Stimulated activated CD4-positive, alpha-beta T cell treated with anti-CD3 and anti-CD28 coated beads, Interleukin-4, amount 100 ng/mL, for 1 hour (primary cell): Measurements from ENCODE around the gene MLYCD.
"Not testable (repeated sequence)": the region's sequence is repeated elsewhere in the genome, so short reads cannot be mapped to it uniquely, and the experiment has no call there.

ENCODE experiments used
- DNase-seq: peaks from one replicate; pipeline ENCODE4 v3.0.0-alpha.2; 2020

The MLYCD gene

DNA sequence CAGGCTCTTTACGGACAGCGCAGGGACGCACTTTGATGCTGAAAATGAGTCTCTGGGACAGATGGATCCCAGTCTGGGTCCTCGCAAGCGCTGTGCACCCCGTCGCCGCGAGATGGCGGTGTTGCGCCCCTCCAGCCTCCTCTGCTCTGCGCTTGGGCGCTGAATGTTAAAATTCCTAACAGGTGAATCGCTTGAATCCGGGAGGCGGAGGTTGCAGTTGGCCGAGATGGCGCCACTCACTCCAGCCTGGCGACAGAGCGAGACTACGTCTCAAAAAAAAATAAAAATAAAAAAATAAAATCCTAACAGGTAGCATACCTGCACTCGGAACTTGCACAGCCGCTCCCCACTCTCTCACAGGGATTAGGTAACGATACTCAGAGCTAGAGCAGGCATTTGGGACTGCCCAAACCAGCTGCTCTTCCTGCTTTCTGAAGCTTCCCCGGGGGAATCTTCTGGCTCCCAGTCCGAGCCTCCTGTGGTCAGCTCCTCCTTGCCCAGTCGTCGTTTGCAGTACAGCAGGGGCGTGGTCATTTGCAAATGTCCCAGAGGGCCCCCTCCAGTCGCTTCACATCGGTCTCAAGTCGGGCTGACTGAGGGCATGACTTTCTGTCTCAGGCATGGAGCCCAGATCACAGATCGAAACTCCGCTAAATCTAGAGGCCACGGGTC lies 27.9 kb downstream of the MLYCD start:
- peak; percentile 72 for DNase-seq

GRCh38 chr16:83928341-83929055 lies 29.6 kb downstream of the MLYCD start:
- no peak for DNase-seq

GRCh38 chr16:83929811-83930555 lies 31.1 kb downstream of the MLYCD start:
- DNase-seq = no peak

- no peak for DNase-seq
Observed at GRCh38 chr16:83930730-83931500, 32.0 kb downstream of the MLYCD start.

- no peak for DNase-seq
Observed at GRCh38 chr16:83931556-83931955, 32.6 kb downstream of the MLYCD start.

DNA sequence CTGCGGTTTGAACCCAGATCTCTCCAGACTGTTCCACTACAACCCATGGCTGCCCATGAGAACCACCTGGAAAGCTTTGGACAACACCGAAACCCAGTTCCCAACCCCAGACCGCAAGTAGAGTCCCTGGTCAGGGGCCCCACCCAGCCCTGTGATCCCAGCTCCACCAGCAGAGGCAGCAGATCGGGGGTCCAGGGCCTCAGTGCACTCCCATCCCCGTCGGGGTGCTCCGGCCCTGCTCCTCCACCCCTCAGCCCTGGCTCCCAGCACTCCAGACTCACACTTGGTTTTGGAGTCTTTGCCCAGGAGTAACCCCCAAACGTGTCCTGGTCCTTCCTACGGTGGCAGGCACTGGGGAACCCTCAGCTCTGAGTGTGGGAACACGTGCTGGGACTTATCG lies 33.4 kb downstream of the MLYCD start:
- no peak for DNase-seq

- DNase-seq = no peak
Observed at GRCh38 chr16:83932955-83933673, 34.2 kb downstream of the MLYCD start.

DNA sequence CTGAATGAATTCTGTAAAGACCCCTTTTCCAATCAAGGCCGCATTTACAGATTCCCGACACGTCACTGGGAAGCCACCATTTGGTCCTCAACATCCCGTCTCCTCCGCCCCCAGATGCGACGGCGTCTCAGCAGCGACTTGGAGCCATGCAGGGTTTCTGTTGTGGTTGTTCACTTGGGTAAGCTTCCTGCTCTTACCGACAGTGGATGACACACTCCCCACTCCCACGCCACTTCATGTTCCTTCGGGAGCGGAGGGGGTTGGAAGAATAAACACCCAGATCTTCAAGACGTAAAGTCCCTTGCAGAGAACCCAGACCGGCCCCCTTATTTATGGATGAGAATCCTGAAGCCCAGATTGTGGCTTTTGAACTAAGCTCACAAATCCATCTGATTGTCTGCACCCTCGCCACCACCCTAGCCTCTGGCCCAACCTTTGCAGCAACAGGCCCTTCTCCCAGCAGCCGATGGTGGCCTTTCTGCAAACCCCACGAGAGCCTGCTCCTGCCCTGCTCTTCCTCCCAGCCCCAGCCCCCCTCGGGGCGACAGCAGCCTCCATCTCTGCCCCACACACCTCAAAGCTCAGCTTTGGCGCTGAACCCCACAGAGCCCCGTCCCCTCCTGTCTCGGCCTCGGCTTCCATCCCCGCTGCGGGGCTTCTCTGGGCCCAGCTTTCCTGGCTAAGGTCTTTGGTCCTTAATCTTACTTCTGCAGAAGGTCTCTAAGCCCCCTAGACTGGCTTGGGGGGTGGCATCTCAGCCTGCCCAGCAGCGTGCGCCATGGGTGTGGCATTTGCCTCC lies 35.2 kb downstream of the MLYCD start:
- no peak for DNase-seq

GRCh38 chr16:83934684-83934977 lies 35.7 kb downstream of the MLYCD start:
- no peak for DNase-seq

DNA sequence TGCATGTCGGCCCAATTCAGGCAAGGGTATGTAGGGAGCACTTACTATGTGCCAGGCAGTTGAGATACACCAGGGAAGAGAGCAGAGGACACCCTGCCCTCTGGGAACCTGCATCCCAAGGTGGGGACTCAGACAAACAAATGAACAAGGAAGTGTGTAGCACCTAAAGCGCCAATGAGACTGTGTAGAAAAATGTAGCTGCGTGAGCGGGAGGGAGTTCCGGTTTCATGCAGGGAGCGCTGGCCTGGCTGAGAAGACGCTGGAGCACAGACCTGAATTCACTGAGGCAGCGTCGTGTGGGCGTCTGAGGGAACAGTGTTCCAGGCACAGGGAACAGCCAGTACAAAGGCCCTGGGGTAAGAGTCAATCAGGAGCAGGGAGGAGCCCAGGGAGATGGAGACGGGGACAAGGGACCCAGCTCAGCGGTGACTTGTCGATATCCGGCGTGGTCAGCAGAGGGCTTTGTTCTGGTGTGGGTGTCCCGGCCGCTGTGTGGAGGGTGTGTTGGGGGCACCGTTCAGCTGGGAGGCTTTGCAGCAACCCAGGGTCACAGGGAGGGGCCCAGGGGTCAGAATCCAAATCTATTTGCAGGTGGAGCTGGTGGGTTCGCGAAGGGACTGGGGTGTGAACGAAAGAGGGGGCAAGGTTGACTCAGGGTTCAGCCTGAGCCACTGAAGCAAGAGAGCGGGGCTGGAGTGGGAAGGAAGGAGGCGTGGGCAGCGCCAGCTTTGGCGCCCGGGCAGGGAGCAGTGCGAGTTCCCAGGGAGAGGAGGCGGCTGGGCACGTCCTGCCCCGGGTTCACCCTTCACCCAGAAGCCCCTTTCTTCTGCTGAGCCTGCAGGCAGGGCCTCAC lies 36.3 kb downstream of the MLYCD start:
- DNase-seq = no peak

DNA sequence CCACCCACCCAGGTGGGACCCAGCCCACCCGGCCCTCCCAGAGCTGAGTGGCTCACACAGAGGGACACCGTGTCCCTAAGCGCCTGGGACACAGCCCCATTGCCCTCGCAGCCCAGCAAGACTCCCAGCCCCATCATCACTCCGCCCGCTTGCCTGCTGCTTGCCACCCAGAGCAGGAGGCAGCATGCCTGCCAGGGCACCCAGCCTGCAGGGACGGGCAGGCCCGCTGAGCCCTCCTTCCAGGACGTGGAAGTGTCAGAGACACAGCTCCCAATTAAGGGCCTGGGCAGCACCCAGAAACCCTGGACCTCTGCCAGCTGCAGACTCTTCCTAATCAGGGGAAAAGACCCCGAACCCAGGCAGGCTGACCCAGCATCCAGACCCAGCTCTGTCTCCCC lies 36.9 kb downstream of the MLYCD start:
- DNase-seq = no peak

DNA sequence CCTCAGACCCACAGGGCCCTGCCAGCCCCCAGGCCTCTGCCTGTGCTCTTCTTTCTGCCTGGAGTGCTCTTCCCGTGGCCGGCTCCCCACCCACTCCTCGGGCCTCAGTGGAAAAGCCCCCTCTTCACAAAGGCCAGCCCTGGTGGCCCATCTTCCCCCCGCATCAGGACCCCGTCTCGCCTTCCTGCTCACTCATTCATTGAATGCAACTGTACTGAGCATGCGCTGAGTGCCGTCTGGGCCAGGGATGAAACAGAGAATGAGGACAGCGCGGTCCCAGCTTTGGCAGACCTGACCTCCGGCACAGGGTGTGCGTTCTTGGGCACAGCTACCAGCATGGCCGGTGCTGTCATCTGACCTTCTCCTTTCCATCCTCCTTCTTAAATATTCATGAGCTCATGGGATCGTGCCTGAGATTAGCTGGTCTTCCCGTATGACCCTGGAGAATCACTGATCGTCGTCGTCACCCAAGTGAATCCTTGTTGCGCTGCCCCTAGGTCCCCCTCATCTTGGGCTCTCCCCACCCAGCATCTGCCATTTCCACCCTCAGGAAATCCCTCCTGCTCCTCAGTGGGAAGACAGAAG lies 37.8 kb downstream of the MLYCD start:
- no peak for DNase-seq

GRCh38 chr16:83937267-83937666 lies 38.4 kb downstream of the MLYCD start:
- no peak for DNase-seq

GRCh38 chr16:83937922-83938885 lies 39.3 kb downstream of the MLYCD start:
- no peak for DNase-seq

GRCh38 chr16:83939266-83939855 lies 40.4 kb downstream of the MLYCD start:
- no peak for DNase-seq

- no peak for DNase-seq
Observed at GRCh38 chr16:83940119-83940518, 41.2 kb downstream of the MLYCD start.

DNA sequence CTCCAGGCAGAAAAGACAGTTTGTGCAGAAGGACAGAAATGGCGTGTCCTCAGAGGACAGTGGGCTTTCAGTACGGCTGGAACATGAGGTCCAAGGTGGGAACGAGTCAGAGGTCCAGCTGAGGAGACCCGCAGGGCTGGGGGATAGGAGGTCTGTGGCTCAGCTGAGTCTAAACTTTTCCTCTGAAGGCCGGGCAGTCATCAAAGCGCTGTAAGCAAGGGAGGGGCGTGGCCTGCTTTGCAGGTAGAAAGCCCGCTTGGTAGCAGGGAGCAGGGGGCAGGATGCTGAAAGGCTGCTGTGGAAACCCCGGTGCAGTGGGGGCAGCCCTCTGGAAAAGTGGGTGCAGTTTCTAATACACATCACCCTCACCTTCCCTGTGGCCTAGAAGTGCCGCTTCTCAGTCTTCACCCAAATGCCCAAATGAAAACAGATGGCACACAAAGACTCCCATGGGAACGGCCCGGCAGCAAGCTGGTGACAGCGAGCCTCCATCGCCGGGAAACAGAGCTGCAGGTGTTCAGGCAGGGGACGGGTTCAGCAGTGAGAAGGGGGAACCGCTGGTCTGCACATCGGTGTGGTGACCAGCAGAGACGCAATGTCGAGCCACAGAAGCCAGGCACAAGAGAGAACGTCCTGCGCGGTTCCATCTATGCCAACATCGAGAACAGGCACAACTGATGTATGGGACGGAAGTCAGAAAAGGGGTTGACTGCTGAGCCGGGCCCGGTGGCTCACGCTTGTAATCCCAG lies 41.9 kb downstream of the MLYCD start:
- DNase-seq = no peak

GRCh38 chr16:83941546-83941945 lies 42.6 kb downstream of the MLYCD start:
- DNase-seq = not testable (repeated sequence)
